ENCODE data around the gene PALLD. TPM values are rescaled to one million over a fixed set of nuclear protein-coding genes. Genes with fewer than 3 reads are reported as not detected.

The PALLD gene
- total RNA-seq, 2 donors from 2014 or later = 649 to 791 TPM

DNA sequence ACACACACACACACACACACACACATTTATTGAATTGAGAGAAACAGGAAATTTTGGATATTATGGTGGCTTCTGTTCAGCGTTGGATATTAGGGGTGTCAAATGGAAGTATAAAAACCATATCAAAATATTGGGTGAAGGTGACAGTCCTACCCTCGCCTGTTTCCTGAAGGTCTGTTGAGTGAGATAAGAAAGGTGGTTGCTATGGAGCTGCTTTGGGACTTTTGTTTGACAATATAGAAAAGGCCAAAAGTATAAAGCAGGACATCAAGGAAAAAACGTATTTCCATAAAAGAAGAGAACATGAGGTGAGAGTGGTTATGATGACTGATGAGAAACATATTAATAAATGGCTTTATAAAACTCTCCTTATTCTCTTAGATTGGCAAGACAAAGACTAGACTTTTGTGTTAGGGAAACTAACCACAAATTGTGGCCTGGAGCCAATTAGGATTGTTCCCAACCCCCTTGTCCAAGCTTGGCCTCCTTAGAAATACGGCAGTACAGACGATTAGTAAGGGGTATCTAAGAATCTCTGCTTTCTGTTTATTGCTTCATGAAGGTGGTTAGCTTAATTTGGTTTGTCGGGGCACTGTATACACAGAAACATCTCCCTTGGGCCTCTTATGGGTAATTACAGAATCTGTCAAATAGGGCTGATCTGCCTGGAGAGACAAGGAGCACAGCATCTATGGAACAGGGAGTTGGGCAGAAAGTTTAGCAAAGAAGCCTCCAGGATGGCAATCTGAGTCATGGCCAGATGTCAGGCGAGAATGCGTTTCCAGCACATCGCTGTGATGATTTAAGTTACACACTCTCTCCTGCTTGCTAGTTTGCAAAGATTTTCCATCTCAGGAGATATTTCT lies 315.2 kb downstream of the PALLD start:
- no peak for DNase-seq (ENCODE audit: low spot score)
- intact Hi-C loops (cut with DNase I) = loop anchor here in 1 of 2 donors (5.0 to 10.0 kb wide), 2 partner anchors 47 to 95 kb away; no protein-coding TSS in a partner anchor

DNA sequence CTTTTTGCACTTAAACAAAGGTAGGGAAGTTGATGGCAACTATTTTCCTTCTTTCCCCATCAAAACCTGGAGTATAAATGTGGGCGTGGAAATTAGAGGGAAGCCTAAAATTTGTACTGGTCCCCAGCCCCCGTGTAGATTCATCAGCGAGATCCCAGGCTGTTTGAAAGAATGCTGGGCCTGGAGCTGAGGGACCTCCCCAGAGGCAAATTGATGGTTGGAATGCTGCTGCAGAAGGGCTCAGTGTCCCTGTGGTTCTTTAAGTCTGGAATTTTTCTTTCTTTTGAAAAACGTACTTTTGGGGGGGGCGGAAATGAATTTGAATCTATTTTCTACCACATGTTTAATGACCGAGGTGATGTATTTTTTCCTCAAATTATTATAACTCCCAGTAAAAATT lies 316.0 kb downstream of the PALLD start:
- intact Hi-C loops (cut with DNase I) = loop anchor here in 1 of 2 donors (5.0 to 10.0 kb wide), 2 partner anchors 48 to 96 kb away; no protein-coding TSS in a partner anchor
- DNase-seq (ENCODE audit: low spot score) = no peak

DNA sequence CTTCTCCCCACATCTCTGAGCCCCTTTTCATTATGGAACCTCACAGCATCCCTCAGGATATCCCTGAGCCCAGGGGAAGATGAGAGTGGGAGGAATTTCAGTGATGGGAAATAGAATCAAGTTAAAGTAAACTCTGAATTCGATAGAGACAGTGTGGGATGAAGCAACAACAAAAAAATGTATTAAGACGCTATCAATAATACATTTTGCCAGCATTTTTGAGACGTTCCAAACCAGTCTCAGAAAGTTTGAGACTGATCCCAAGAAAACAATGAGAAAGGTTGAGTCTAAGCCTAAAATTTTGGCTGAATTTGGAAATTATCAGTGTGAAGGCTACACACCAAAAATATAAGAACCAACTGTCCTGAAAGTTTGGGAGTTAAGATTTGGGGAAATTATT lies 317.0 kb downstream of the PALLD start:
- no peak for DNase-seq (ENCODE audit: low spot score)
- intact Hi-C loops (cut with DNase I) = loop anchor here in 1 of 2 donors (5.0 to 10.0 kb wide), 2 partner anchors 49 to 97 kb away; no protein-coding TSS in a partner anchor

DNA sequence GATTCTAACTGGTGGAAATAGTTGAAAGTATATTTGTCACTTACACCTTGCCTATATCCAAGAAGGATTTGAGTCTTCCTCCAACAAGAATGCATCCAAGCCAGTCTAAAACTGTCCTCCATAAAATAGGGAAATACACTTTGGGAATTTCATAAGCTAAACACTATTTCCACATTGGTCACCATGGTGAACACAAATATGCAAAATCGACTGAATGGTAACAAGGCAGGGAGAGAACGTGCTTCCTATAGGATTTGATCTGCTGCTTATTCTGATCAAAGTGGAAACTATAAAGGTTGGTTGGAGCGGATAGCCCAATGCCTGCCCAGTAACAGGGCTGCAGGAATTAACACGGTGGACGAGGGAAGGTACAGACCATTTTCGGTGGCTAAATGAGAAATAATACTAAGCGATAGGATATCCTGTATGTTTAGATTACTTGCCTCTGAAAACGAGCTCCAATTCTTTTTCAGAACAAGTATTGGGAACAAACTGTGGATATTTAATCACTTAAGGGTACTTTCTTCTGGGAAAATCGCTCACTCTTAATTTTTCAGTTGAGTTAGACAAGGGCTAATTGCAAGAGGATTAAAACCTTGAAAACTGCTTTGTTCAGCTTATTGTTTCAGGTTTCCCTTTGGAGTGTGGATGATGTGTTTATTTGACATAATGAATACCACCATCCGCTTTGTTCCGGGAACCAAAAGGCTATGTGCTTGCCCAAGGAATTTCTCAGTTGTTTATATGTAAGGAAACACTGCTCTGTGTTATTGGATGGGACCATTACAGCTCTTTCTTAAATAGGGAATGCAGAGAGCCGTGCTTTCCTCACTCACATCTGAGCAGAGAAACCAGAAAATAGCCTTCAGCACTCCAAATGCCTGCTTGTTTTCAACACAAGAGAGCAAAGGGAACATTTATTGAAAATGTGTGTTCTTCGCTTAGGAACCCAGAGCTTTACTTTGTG lies 318.8 kb downstream of the PALLD start:
- intact Hi-C loops (cut with DNase I) = loop anchor here in 1 of 2 donors (10.0 kb wide), 1 partner anchor 51 kb away; no protein-coding TSS in a partner anchor
- no peak for DNase-seq (ENCODE audit: low spot score)

DNA sequence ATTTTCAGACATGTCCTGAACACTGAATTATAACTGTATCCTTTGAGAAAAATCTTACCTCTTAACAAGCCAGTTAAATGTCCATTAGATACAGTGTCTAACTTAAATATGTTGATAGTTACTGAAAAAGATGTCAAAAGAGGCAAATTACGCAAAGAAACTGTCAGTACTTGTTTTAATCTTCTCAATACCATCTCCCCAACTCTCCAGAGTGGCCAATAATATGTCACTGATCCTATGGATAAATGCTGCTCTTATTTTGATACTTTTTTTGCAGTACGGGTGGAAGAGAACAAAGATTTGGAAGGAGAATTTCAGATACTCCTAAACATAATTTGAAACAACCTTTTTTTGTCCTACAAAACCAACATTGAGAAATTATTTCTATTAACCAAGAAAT lies 320.5 kb downstream of the PALLD start:
- no peak for DNase-seq (ENCODE audit: low spot score)
- intact Hi-C loops (cut with DNase I) = loop anchor here in 1 of 2 donors (10.0 kb wide), 1 partner anchor 53 kb away; no protein-coding TSS in a partner anchor

DNA sequence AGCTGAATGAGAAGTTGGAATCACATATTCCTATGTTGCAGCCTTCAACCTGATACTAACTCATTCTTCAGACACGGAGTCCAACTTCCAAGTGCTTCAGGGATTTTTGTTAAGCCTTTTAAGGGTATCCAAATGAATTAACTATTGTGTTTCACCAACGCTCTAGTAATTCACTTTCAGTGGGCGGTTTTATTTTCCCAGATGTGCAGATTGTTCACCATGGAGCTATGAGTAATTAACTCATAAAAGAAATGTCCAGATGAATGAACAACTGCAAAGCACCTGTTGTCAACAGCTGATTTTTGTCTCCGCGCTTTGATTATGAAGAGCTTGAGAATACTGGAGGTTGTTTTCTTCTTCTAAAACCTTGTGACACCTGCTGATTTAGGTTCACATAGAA lies 325.6 kb downstream of the PALLD start:
- DNase-seq (ENCODE audit: low spot score) = no peak

DNA sequence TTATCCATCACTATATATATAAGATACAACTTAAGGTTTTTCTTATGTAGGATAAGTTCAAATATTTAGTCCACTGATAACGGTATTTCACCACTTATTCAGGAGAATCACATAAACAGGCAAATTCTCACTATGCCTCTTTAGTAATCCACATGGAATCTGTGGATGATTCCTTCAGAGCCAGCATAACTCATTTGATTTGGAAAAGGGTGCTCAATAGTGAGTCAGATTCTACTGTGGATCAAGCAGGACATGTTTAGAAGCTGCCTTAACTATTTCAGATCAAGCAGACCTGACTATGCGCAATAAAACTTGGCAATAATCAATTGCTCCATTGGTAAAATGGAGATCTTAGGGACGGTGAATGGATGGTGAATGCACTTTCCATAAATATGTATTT lies 329.1 kb downstream of the PALLD start:
- DNase-seq (ENCODE audit: low spot score) = no peak
- intact Hi-C loops (cut with DNase I) = no loop called here

More for the DNA sequence above, 325.6 kb downstream of the PALLD start:
- intact Hi-C loops (cut with DNase I) = no loop called here

DNA sequence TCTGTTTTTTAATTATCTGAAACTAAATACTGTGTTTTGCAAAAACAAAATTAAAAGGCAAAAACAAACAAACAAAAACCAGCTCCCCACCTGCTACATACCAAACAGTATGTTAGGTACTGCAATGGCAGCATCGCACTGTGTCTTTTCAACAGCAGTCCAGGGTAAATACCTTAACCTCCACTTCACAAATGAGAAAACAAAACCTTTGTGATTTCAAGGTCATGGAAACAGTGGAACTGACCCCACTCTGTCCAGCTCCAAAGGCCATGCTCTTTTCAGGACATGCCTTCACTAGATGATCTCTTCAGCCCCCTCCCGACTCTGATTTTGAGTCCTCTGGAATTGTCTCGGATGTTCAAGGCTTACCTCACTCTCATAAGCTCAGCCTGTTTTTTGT lies 329.8 kb downstream of the PALLD start:
- DNase-seq (ENCODE audit: low spot score) = no peak
- intact Hi-C loops (cut with DNase I) = no loop called here

DNA sequence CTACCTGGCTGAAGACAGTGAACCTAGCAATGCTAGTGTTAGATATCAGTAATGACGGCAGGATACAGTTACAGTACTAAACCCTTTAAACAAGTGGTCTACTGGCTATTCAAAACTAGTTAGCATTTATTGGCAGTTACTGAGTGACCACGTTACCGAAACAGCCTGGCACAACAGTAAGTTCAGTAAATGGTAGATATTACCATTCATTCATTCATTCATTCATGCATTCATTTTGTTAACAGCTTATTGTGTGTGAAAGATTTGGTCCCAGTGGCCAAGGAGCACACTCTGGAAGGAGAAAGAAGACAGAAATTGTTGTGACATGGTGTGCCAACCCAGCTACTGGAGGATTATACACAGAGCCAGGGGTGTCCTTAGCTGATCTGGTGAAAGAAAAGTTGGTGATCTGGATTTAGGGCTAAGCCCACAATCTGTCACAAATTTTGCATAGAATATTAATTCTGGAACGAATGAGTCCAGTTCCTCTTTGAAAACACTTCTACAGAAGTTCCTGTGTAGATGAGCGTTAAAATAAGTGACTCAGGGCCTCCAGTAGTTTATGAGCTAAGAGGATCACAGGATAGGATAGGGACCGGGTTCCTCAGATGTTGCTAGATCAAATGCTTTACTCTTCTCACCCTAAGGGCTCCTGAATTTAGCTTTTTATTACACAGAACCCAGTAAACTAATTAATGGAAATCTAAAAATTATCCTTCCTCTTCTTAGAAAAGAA lies 334.1 kb downstream of the PALLD start:
- DNase-seq (ENCODE audit: low spot score) = no peak
- intact Hi-C loops (cut with DNase I) = loop anchor here in 1 of 2 donors (5.0 kb wide), 1 partner anchor 119 kb away; no protein-coding TSS in a partner anchor

DNA sequence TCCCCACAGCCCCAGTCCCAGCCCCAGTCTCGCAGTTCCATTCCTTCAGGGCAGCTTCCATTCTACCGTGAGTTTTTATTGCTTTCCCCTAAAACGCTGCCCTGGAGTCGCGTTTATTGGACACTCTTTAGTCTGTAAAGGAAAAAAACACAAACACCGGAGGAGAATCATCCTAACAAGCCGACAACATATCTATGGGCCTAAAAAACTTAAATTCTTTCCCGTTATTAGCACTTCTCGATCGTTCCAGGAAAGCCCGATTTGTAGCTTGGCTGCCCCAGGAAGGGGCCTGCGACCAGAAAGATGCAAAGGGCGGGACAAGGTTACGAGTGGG lies 334.7 kb downstream of the PALLD start:
- intact Hi-C loops (cut with DNase I) = loop anchor here in 1 of 2 donors (5.0 kb wide), 1 partner anchor 119 kb away; no protein-coding TSS in a partner anchor
- DNase-seq (ENCODE audit: low spot score) = no peak

DNA sequence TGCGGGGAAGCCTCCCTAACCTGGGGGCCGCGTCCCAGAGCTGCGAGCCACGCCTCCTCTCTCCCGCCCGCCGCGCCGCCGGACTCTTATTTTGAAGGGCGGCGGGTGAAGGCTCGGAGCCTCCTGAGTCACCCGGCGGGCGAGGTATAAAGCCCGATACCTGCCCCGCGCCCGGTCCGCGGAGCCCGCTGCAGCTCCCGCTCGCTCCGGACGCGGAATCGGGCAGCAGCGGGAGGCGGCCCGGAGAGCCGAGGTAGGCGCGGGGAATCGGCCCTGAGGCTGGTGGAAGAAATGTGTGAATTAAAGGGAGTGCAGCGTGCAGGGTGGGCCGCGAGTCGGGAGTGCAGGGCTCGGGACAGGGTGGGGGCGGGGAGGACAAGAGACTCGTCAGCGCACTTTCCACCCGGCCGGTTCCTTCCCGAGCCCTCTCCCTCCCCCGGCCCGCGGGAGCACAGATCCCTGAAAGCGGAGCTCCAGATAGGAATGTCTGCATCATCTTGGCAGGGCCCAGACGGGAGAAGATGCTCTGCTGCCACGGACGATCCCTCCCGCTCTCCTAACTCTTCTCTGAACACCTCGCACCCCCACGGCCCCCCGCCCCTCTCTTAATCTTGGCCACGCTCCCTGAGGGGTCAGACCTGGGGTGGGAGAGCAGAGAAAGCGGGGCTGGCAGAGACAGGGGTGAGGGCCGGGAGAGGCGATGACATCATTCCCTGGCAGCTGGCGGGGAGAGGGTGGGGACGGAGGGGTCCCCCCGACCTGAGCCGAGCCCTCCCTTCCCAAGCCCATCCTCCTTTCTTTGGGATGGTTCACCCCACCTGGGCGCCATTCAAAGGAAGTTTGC lies 335.3 kb downstream of the PALLD start:
- DNase-seq (ENCODE audit: low spot score) = peak; percentile 95
- intact Hi-C loops (cut with DNase I) = loop anchor here in 1 of 2 donors (5.0 kb wide), 1 partner anchor 120 kb away; no protein-coding TSS in a partner anchor

DNA sequence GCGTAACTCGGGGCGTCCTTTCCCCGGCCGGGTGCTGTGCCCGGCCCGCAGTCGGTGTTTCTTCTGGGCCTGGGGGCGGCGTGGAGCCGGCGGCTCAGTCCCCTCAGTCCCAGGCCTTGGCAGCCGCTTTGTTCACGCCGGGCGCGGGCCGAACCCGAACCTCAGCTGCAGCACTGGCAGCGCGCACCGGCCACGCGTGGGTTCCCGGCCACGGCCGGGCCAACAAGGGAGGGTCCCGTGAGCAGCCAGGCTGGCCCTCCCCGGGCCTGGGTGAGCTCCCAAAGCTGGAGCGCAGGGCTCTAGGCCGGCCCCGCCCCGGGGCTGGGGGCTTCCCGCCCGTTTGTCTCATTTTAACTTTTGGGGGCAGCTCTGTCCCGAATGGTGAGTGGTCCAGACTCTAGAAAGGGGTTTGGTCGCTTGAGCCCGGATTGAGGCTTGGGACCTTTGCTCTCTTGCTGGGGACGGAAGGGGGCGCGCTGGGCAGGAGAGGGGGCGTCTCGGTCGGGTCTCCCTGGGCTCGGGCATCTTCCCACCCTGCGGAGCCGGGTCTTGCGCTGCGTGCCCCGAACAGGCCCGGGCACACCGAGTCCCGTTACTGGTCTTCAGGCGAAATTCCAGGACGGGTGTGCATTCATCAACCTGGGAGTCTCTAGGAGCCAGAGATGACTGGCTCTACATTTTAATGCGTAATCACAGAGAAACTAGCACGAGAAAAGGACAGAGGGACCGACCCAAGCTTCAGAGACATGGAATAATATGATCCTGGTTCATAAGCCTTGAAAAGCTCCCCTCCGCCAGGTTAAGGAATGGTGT lies 336.1 kb downstream of the PALLD start:
- DNase-seq (ENCODE audit: low spot score) = peak; percentile 85
- intact Hi-C loops (cut with DNase I) = loop anchor here in 1 of 2 donors (5.0 kb wide), 1 partner anchor 121 kb away; no protein-coding TSS in a partner anchor

DNA sequence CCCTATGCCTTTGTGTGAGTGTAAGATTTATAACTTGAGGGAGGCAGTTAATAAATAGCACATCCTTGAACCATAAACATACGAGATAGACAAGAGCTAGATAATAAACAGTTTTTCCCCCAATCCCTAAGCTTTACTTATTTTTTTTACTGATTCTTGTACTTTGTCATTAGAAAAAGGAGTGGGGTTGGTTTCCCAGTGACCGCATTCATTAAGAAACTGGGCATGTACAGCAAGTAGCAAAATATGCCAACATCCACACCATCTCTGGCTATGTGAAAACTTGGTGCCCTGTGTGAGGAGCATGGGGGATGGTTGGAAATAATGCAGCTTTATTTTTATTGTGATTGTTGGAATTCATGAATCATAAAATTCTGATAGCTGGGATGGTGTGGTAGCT lies 337.0 kb downstream of the PALLD start:
- no peak for DNase-seq (ENCODE audit: low spot score)
- intact Hi-C loops (cut with DNase I) = loop anchor here (1.0 to 5.0 kb wide), 2 partner anchors 17 to 122 kb away; no protein-coding TSS in a partner anchor

DNA sequence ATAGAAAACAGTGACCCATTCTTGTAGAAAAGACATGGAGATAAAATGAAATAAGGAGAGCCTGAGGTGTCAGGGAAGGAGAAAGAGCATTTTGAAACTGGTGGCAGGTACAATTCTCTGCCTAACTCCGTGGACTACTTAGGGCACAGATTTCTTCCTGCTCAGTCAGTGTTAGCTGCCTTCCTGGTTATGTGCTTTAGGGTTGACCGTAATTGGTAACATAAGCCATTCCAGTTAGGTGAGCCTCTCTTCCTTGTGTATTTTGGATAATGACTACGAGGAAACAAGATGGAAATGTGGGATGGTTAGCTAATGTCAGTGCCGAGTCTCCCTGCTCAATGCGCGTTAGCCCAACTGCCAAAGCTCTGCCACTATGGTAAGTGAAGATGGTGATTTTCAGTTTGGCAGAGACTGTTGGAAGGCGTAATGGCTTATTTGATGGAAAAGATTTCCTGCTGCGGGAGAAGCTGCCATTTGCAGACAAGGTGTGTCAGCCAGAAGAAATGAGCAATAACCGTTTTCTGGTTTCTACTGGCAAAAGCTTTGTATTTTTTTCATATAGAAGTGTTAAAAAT lies 339.1 kb downstream of the PALLD start:
- no peak for DNase-seq (ENCODE audit: low spot score)
- intact Hi-C loops (cut with DNase I) = no loop called here

DNA sequence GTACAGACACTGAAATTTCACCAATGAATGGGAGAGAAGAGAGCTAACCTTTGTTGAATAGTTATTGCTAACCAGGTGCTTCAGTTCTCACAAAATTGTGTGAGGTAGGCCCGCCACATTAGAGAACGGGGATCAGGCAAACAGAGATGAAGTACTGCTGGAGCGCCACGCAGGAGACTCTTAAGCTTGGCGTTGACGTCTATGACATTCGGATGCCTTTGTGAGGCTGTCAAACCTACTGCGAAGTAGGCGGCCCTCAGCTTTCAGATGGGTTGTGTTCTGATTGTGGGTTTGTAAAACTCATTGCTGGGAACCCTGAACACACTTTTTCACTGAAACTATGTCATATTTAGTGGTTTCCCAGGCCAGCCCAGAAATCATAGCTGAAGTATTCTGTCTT lies 339.6 kb downstream of the PALLD start:
- no peak for DNase-seq (ENCODE audit: low spot score)
- intact Hi-C loops (cut with DNase I) = no loop called here

DNA sequence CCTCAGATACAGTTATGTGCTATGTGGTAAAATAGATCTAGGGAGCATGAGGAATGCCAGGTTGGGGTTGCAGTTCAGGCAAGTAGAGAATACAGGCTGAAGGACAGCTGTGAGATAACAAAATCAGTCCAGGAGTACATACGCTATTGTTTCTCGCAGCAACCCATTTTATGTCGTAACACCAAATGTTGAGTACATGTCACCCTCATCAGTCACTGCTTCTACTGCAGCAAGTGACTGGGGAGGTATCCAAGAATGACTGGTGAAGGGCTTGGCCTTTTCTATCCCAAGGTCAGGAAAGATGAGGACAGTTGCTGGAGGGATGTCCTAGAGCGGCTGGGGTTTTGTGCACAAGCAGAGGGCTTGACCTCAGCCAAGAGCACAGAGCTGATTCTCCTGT lies 341.1 kb downstream of the PALLD start:
- intact Hi-C loops (cut with DNase I) = no loop called here
- no peak for DNase-seq (ENCODE audit: low spot score)

All from posterior vena cava (tissue), 2 donors.